ENCODE data around the gene OVCA2.

Gene OVCA2

DNA sequence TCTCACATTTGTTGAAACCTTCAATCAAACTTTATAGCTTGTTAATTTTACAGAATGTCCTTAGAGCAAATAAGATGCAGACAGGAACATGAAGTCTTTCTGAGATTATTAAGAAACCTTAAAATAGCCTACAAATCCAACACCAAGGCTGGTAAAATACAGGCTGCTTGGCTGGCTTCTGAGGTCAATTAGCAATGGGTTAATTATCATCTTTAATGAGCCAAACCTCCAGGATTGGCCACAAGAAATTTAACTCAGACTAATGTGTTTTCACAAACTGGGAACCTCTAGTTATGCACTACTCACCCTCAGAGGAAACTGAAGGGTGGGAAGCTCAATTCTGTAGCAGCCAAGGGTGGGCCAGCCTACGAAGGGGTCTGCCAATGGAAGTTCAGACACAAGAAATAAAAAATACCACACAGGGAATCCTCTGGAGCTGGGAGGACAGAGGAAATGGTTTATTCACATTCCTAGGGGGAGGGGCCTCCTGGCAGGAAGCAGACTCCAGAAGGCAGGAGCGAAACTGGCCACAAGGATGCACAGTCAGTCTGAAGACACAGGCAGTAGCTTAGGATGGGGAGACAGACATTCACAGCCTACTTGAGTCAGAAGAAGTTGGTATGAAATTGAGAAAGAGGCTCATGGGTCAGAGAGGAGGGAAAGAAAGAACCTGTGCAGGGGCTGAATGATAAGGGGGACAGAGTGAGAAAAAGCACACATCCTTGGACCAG, 49.1 kb downstream of the OVCA2 start:
- no peak for DNase-seq

DNA sequence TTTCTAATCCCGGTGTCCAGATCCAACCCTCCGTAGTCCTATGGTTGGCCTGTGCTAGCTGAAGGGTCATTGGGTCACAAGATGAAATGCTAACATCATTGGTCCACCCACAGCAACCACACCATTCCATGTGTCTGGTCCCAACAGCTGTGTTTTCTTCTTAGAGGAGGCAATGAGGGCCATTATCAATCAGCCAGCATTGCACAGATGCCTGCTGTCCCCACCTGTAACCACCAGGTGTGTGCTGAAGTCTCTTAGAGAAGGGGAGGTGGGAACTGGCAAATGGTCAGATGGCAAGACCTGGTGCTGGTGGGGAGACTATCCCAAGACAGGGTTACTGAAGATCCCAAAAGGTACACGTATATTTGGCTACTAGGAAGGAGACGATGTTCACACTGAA, 50.4 kb downstream of the OVCA2 start:
- no peak for DNase-seq

Data from Kasumi-1 (cell line).